ENCODE results near the gene GALK2. TPM values are rescaled to one million over a fixed set of nuclear protein-coding genes. Genes with fewer than 3 reads are reported as not detected.
"Not testable (repeated sequence)": the region's sequence is repeated elsewhere in the genome, so short reads cannot be mapped to it uniquely, and the experiment has no call there.

GALK2 gene
- total and polyA plus RNA-seq, 2 experiments from 2014 or later = 11.5 to 23.0 TPM

GRCh38 chr15:49200347-49200746, 30.3 kb downstream of the GALK2 start:
- H3K36me3 ChIP-seq (ENCODE audit: insufficient read depth) = no peaks in the 10 kb centered on the region
- Mint-ChIP-seq H3K36me3 (ENCODE audit: low read depth) (peaks cover 15% of the 10 kb centered on the region), H3K4me3 (no peak overlapping the region), H3K4me1 (peaks cover 5% of the 10 kb centered on the region; the same call in 2 of the 3 replicates), H3K9me3 (peaks cover 4% of the 10 kb centered on the region; the same call in 1 of the 3 replicates), H3K27ac (no peak overlapping the region), H3K27me3 (ENCODE audit: insufficient read depth, low read depth, poor library complexity) (no peaks in the 10 kb centered on the region)
- no peaks in the 10 kb centered on the region for H3K9me2 ChIP-seq (ENCODE audit: insufficient read depth)
- no peak overlapping the region for H3K4me2 ChIP-seq
- H3F3A ChIP-seq (replicated peaks; ENCODE audit: low read depth) = no peaks in the 10 kb centered on the region
- TF ChIP-seq STAT1 (IDR thresholded peaks at IDR 0.05; ENCODE audit: unreplicated experiment) (no peak), ETS1 (IDR thresholded peaks at IDR 0.05) (no peak), EZH2phosphoT487 (IDR thresholded peaks at IDR 0.05; ENCODE audit: unreplicated experiment) (no peak), REST (IDR thresholded peaks at IDR 0.05; ENCODE audit: unreplicated experiment) (no peak), CTCF (conservative IDR thresholded peaks at IDR 0.05; ENCODE audit: low read depth in 2 of 2) (no peak), CREB1 (CRISPR knock-in tag; IDR thresholded peaks at IDR 0.05; ENCODE audit: low read depth) (no peak), ZNF114 (CRISPR knock-in tag; IDR thresholded peaks at IDR 0.05) (no peak), NANOG (IDR thresholded peaks at IDR 0.05; ENCODE audit: borderline replicate concordance) (no peak), ZNF331 (CRISPR knock-in tag; IDR thresholded peaks at IDR 0.05; ENCODE audit: low read depth) (no peak), POLR2AphosphoS5 (IDR thresholded peaks at IDR 0.05; ENCODE audit: low read depth) (no peak)
- TF ChIP-seq, protein P1, sequence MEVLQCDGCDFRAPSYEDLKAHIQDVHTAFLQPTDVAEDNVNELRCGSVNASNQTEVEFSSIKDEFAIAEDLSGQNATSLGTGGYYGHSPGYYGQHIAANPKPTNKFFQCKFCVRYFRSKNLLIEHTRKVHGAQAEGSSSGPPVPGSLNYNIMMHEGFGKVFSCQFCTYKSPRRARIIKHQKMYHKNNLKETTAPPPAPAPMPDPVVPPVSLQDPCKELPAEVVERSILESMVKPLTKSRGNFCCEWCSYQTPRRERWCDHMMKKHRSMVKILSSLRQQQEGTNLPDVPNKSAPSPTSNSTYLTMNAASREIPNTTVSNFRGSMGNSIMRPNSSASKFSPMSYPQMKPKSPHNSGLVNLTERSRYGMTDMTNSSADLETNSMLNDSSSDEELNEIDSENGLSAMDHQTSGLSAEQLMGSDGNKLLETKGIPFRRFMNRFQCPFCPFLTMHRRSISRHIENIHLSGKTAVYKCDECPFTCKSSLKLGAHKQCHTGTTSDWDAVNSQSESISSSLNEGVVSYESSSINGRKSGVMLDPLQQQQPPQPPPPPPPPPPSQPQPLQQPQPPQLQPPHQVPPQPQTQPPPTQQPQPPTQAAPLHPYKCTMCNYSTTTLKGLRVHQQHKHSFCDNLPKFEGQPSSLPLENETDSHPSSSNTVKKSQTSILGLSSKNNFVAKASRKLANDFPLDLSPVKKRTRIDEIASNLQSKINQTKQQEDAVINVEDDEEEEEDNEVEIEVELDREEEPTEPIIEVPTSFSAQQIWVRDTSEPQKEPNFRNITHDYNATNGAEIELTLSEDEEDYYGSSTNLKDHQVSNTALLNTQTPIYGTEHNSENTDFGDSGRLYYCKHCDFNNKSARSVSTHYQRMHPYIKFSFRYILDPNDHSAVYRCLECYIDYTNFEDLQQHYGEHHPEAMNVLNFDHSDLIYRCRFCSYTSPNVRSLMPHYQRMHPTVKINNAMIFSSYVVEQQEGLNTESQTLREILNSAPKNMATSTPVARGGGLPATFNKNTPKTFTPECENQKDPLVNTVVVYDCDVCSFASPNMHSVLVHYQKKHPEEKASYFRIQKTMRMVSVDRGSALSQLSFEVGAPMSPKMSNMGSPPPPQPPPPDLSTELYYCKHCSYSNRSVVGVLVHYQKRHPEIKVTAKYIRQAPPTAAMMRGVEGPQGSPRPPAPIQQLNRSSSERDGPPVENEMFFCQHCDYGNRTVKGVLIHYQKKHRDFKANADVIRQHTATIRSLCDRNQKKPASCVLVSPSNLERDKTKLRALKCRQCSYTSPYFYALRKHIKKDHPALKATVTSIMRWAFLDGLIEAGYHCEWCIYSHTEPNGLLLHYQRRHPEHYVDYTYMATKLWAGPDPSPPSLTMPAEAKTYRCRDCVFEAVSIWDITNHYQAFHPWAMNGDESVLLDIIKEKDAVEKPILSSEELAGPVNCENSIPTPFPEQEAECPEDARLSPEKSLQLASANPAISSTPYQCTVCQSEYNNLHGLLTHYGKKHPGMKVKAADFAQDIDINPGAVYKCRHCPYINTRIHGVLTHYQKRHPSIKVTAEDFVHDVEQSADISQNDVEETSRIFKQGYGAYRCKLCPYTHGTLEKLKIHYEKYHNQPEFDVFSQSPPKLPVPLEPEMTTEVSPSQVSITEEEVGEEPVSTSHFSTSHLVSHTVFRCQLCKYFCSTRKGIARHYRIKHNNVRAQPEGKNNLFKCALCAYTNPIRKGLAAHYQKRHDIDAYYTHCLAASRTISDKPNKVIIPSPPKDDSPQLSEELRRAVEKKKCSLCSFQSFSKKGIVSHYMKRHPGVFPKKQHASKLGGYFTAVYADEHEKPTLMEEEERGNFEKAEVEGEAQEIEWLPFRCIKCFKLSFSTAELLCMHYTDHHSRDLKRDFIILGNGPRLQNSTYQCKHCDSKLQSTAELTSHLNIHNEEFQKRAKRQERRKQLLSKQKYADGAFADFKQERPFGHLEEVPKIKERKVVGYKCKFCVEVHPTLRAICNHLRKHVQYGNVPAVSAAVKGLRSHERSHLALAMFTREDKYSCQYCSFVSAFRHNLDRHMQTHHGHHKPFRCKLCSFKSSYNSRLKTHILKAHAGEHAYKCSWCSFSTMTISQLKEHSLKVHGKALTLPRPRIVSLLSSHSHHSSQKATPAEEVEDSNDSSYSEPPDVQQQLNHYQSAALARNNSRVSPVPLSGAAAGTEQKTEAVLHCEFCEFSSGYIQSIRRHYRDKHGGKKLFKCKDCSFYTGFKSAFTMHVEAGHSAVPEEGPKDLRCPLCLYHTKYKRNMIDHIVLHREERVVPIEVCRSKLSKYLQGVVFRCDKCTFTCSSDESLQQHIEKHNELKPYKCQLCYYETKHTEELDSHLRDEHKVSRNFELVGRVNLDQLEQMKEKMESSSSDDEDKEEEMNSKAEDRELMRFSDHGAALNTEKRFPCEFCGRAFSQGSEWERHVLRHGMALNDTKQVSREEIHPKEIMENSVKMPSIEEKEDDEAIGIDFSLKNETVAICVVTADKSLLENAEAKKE (CRISPR knock-in tag; IDR thresholded peaks at IDR 0.05) = no peak
- DNase-seq (ENCODE audit: low spot score) (no peak), ATAC-seq (no peak)
- H2AFZ ChIP-seq = no peak overlapping the region
- no peaks in the 10 kb centered on the region for H3K4me1 ChIP-seq (ENCODE audit: insufficient read depth)
- H3K79me2 ChIP-seq (replicated peaks; ENCODE audit: insufficient read depth) = peaks cover 8% of the 10 kb centered on the region
- H3K4me3 ChIP-seq = no peak overlapping the region
- H4K20me1 ChIP-seq (replicated peaks; ENCODE audit: insufficient read depth) = no peaks in the 10 kb centered on the region
- no peaks in the 10 kb centered on the region for H3K27me3 ChIP-seq (ENCODE audit: insufficient read depth)
- H3K27ac ChIP-seq (ENCODE audit: low read depth) = no peak overlapping the region

DNA sequence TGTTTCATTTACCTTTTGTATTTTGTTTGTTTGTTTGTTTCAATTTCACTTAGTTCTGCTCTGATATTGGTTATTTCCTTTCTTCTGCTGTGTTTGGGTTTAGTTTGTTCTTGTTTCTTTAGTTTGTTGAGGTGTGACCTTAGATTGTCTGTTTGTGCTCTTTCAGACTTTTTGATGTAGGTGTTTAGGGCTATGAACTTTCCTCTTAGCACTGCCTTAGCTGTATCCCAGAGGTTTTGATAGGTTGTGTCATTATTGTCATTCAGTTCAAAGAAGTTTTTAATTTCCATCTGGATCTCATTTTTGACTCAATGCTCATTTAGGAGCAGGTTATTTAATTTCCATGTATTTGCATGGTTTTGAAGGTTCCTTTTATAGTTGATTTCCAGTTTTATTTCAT, 38.1 kb downstream of the GALK2 start:
- not testable (repeated sequence) for H4K20me1 ChIP-seq (replicated peaks; ENCODE audit: insufficient read depth); ATAC-seq; H3K27me3 ChIP-seq (ENCODE audit: insufficient read depth); H3K27me3 Mint-ChIP-seq (ENCODE audit: insufficient read depth, low read depth, poor library complexity); H2AFZ ChIP-seq; H3K27ac Mint-ChIP-seq; H3K4me3 Mint-ChIP-seq; H3K4me2 ChIP-seq; H3K36me3 ChIP-seq (ENCODE audit: insufficient read depth); H3K9me2 ChIP-seq (ENCODE audit: insufficient read depth); H3K27ac ChIP-seq (ENCODE audit: low read depth); H3F3A ChIP-seq (replicated peaks; ENCODE audit: low read depth); H3K4me1 ChIP-seq (ENCODE audit: insufficient read depth); H3K4me3 ChIP-seq; DNase-seq (ENCODE audit: low spot score); H3K4me1 Mint-ChIP-seq
- peaks cover 25% of the 10 kb centered on the region for H3K79me2 ChIP-seq (replicated peaks; ENCODE audit: insufficient read depth)
- Mint-ChIP-seq H3K36me3 (ENCODE audit: low read depth) (peaks cover 59% of the 10 kb centered on the region), H3K9me3 (peaks cover 40% of the 10 kb centered on the region)
